HepG2 (cell line): ENCODE measurements around the gene ACOT13. TPM values are rescaled to one million over a fixed set of nuclear protein-coding genes. Genes with fewer than 3 reads are reported as not detected.

Experiments used
- ATAC-seq: fragments of 200-7000 bp; cut with Tn5 transposase; 3 replicates; pipeline ENCODE4 v1.9.1; 2020; ENCODE audit warnings: mild to moderate bottlenecking, moderate library complexity
- BruUV-seq: library from RNA; stranded (reverse); fragments of 400-500 nt; replicated peaks from 2 replicates; lab custom pipeline; 2021; lab: Mats Ljungman, UMichigan
- CTCF ChIA-PET: fragments of 300-600 bp; formaldehyde crosslinking; extraction: SDS; loops from one replicate; lab custom pipeline; 2021; ENCODE audit warnings: low total read pairs, inconsistent platforms, low intra/inter-chr PET ratio; lab: Yijun Ruan, JAX
- POLR2A ChIA-PET: fragments of 350-600 bp; sonication (Branson Sonifier 250); formaldehyde crosslinking; loops from one replicate; lab custom pipeline; 2020; ENCODE audit warnings: antibody characterized with exemption, inconsistent platforms; lab: Yijun Ruan, JAX
- DNase-seq: peaks from one replicate; pipeline ENCODE4 v3.0.0-alpha.2; 2015; ENCODE audit warnings: low spot score
- FAIRE-seq: peaks from 3 replicates; lab custom pipeline; 2011; peaks lifted over from hg19 to GRCh38; lab: Jason Lieb, UNC
- H2AFZ ChIP-seq: one replicate; pipeline ENCODE4 v1.6.1; 2011; ENCODE audit warnings: low read length, inconsistent platforms
- H3K27ac ChIP-seq: fragments of 300-600 bp; 3 replicates; pipeline ENCODE4 v1.8.0; 2011; ENCODE audit warnings: mixed run types, mild to moderate bottlenecking, mixed read lengths, low read length, inconsistent platforms; ENCODE audit not compliant: insufficient read depth; ENCODE audit errors: extremely low read length
- H3K27me3 ChIP-seq, 2 experiments: fragments of 200-600 bp in 1 of 2; 2 replicates in 1 of 2; 3 replicates in 1 of 2; pipeline versions ENCODE4 v1.6.0 to v1.8.0; 2011; ENCODE audit warnings: low read length in 2 of 2, mild to moderate bottlenecking in 2 of 2, moderate library complexity in 2 of 2, inconsistent platforms in 1 of 2; ENCODE audit not compliant: insufficient read depth in 2 of 2, control insufficient read depth in 1 of 2
- H3K36me3 ChIP-seq, 2 experiments: fragments of 200-600 bp in 1 of 2; replicated peaks in 1 of 2; 2 replicates in 1 of 2; 3 replicates in 1 of 2; pipeline versions ENCODE4 v1.5.1 to v1.8.0; 2011; ENCODE audit warnings: low read length in 2 of 2, inconsistent platforms in 1 of 2; ENCODE audit not compliant: insufficient read depth in 2 of 2, control insufficient read depth in 1 of 2
- H3K4me1 ChIP-seq: 2 replicates; pipeline ENCODE4 v1.5.1; 2012; ENCODE audit warnings: low read length, inconsistent platforms; ENCODE audit not compliant: insufficient read depth
- H3K4me2 ChIP-seq: 2 replicates; pipeline ENCODE4 v1.6.0; 2011; ENCODE audit warnings: low read depth, low read length, inconsistent platforms
- H3K4me3 ChIP-seq, 3 experiments: fragments of 200-600 bp in 1 of 3; sonication (generic), shearing (Covaris generic) in 1 of 3; replicated peaks in 1 of 3; 2 replicates each; pipeline ENCODE4 v1.5.1; 2011 to 2016; ENCODE audit warnings: low read length in 3 of 3, inconsistent platforms in 2 of 3, low read depth in 2 of 3, mild to moderate bottlenecking in 2 of 3, control low read depth in 1 of 3, mixed read lengths in 1 of 3; ENCODE audit not compliant: insufficient read depth in 1 of 3
- H3K79me2 ChIP-seq: one replicate; pipeline ENCODE4 v1.6.1; 2011; ENCODE audit warnings: low read length, inconsistent platforms; ENCODE audit not compliant: insufficient read depth
- H3K9ac ChIP-seq: 2 replicates; pipeline ENCODE4 v1.6.0; 2011; ENCODE audit warnings: mild to moderate bottlenecking, low read depth, low read length, inconsistent platforms; ENCODE audit not compliant: insufficient read depth
- H3K9me3 ChIP-seq: 2 replicates; pipeline ENCODE4 v1.5.1; 2012; ENCODE audit warnings: mild to moderate bottlenecking, low read length
- H4K20me1 ChIP-seq: 2 replicates; pipeline ENCODE4 v1.6.0; 2011; ENCODE audit warnings: inconsistent platforms, mild to moderate bottlenecking, low read length, moderate library complexity; ENCODE audit not compliant: insufficient read depth
- ATM ChIP-seq: fragments of 450-650 bp; IDR thresholded peaks from 2 replicates; pipeline ENCODE4 v1.7.1; 2017; ENCODE audit warnings: mild to moderate bottlenecking, borderline replicate concordance
- CREB1 ChIP-seq, 2 experiments: fragments of 450-650 bp in 1 of 2; IDR thresholded peaks; 2 replicates each; pipeline ENCODE4 v1.6.1; 2016 to 2017; ENCODE audit warnings: control low read depth in 1 of 2, mild to moderate bottlenecking in 1 of 2, missing compliant biosample characterization in 1 of 2, missing genetic modification characterization in 1 of 2
- HNF4G ChIP-seq, 2 experiments: sonication (generic) in 1 of 2; formaldehyde crosslinking in 1 of 2; IDR thresholded peaks; 2 replicates each; pipeline versions ENCODE4 v1.4.0 to v1.6.1; 2011 to 2020; ENCODE audit warnings: borderline replicate concordance in 2 of 2, low read depth in 2 of 2, mild to moderate bottlenecking in 2 of 2, low read length in 1 of 2, missing genetic modification reagents in 1 of 2, moderate library complexity in 1 of 2
- IRX3 ChIP-seq: sonication (generic); formaldehyde crosslinking; IDR thresholded peaks from 2 replicates; pipeline ENCODE4 v1.8.1; 2023; ENCODE audit warnings: mild to moderate bottlenecking, low read depth, missing genetic modification reagents, borderline replicate concordance
- KMT2B ChIP-seq: IDR thresholded peaks from 2 replicates; pipeline ENCODE4 v1.6.1; 2016; ENCODE audit warnings: missing genetic modification reagents, missing compliant biosample characterization
- RBFOX2 ChIP-seq: fragments of 200-400 bp; formaldehyde crosslinking; IDR thresholded peaks from 2 replicates; pipeline ENCODE4 v1.6.1; 2017; ENCODE audit warnings: low read depth, mild to moderate bottlenecking, low read length
- SRSF1 ChIP-seq: fragments of 200-400 bp; formaldehyde crosslinking; optimal IDR thresholded peaks from 2 replicates; pipeline ENCODE3; 2017; ENCODE audit warnings: mild to moderate bottlenecking, low read depth, low read length, moderate library complexity
- ZNF383 ChIP-seq: sonication (generic); formaldehyde crosslinking; IDR thresholded peaks from 2 replicates; pipeline ENCODE4 v1.4.0; 2020; ENCODE audit warnings: missing genetic modification reagents, mild to moderate bottlenecking, borderline replicate concordance
- ZNF430 ChIP-seq: sonication (generic); formaldehyde crosslinking; IDR thresholded peaks from 2 replicates; pipeline ENCODE4 v1.9.0; 2021; ENCODE audit warnings: mild to moderate bottlenecking, missing genetic modification reagents
- ZSCAN29 ChIP-seq: sonication (generic); formaldehyde crosslinking; conservative IDR thresholded peaks from 2 replicates; pipeline ENCODE4 v1.4.0; 2020; ENCODE audit warnings: mild to moderate bottlenecking, missing genetic modification reagents
- WGBS: methylation state at CpG from one replicate; pipeline ENCODE4 v1.1.6; 2017; ENCODE audit warnings: low lambda C conversion rate; 5-methylcytosine and 5-hydroxymethylcytosine counted together
- in situ Hi-C: cut with HindIII; loops from 2 replicates; pipeline ENCODE4 v1.10.0; 2017; ENCODE audit warnings: low pct_unique_long_range_greater_than_20kb; ENCODE audit not compliant: extremely low pct_ligation_motif_present
- intact Hi-C: fragments of 100-400 bp; cut with micrococcal nuclease; formaldehyde crosslinking; loops from one replicate; pipeline ENCODE4 v1.10.0; 2022; ENCODE audit not compliant: unreplicated experiment
- polyA plus RNA-seq, 8 experiments: library from polyadenylated mRNA; depleted of rRNA in 3 of 8; stranded (reverse) in 7 of 8; unstranded in 1 of 8; fragments of >200 nt; fragmentation: Illumina TruSeq in 4 of 8; extraction: Trizol in 4 of 8; gene quantifications; 2 replicates each; pipeline versions ENCODE4 v1.2.1 to v1.2.3, GENCODE V29; 2011 to 2016; ENCODE audit warnings: low read depth in 4 of 8, missing spikeins in 1 of 8, mixed read lengths in 1 of 8; ENCODE audit not compliant: insufficient read depth in 1 of 8
- total RNA-seq, 5 experiments: library from RNA; depleted of rRNA; stranded (reverse); fragments of >200 nt; fragmentation: Illumina TruSeq; extraction: Trizol; gene quantifications; 2 replicates each; pipeline ENCODE4 v1.2.3, GENCODE V29; 2016; ENCODE audit warnings: low read depth in 1 of 5
- TF ChIP-seq, protein P1 (sequence below): sonication (generic); formaldehyde crosslinking; IDR thresholded peaks from 2 replicates; pipeline ENCODE4 v1.5.1; 2020; ENCODE audit warnings: missing genetic modification reagents, mild to moderate bottlenecking, borderline replicate concordance
- TF ChIP-seq, protein P2 (sequence below): sonication (generic); formaldehyde crosslinking; IDR thresholded peaks from 2 replicates; pipeline ENCODE4 v1.9.0; 2021; ENCODE audit warnings: missing genetic modification reagents, borderline replicate concordance

The ACOT13 gene
- total and polyA plus RNA-seq, 2 of the 13 experiments (the other 11 are each of a cell fraction or from before 2014, with no cell fraction given), result 31.5 to 45.1 TPM

DNA sequence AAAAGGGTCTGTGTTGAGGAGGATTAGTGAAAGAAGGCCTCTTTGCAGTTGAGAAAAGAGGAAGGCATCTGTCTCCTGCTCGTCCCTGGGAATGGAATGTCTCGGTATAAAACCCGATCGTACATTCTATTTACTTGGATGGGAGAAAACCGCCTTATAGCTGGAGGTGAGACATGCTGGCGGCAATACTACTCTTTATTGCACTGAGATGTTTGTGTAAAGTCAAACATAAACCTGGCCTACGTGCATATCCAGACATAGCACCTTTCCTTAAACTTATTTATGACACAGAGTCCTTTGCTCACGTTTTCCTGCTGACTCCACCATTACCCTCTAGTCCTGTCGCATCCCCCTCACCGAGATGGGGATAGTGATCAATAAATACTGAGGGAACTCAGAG, 4.6 kb upstream of the ACOT13 start:
- FAIRE-seq (no peak), DNase-seq (no peak)
- H3K9ac ChIP-seq, result no peak overlapping the region
- POLR2A ChIA-PET, result no interaction called here
- no peaks in the 10 kb centered on the region for H3K9me3 ChIP-seq
- TF ChIP-seq RBFOX2 (peak; percentile 32; the same call in 1 of the 2 replicates), CREB1 (IDR thresholded peaks at IDR 0.05) (no peak), CREB1 (CRISPR knock-in tag; IDR thresholded peaks at IDR 0.05) (no peak), ZSCAN29 (0 out of 2 replicates have a peak, but pooled peaks have one; percentile 1)
- TF ChIP-seq, all 625 proteins: peak for 2
- ATAC-seq, result no peak
- no TSS peak for BruUV-seq
- Histone ChIP-seq H3K27me3 (no peaks in the 10 kb centered on the region; a peak in 1 of 5 replicates), H3K4me1 (peaks cover 68% of the 10 kb centered on the region), H3K4me2 (peak overlapping the region; percentile 26; the same call in 1 of the 2 replicates), H4K20me1 (0 out of 2 replicates have a peak, but pooled peaks cover 4% of the 10 kb centered on the region), H2AFZ (no peak overlapping the region), H3K36me3 (peaks cover 2 to 10% of the 10 kb centered on the region in 2 experiments; a peak in 3 of 5 replicates), H3K27ac (no peak overlapping the region), H3K4me3 (no peak overlapping the region), H3K79me2 (peaks cover 35% of the 10 kb centered on the region)
- CTCF ChIA-PET, result no interaction called here
- 85% methylated on average over 10 of the region's 10 CpGs for WGBS
- intact Hi-C loops, result no loop called here
- in situ Hi-C loops, result no loop called here

GRCh38 chr6:24663189-24663588, 3.7 kb upstream of the ACOT13 start:
- H3K36me3 ChIP-seq, result peaks cover 2 to 10% of the 10 kb centered on the region in 2 experiments; a peak in 3 of 5 replicates
- no peaks in the 10 kb centered on the region; a peak in 1 of 5 replicates for H3K27me3 ChIP-seq
- H3K27ac ChIP-seq, result no peak overlapping the region
- ChIA-PET POLR2A (no interaction called here), CTCF (no interaction called here)
- ATAC-seq (no peak), DNase-seq (no peak), FAIRE-seq (no peak)
- no peak overlapping the region; a peak in 1 of 6 replicates for H3K4me3 ChIP-seq
- H2AFZ ChIP-seq, result no peak overlapping the region
- peak overlapping the region; percentile 78; the same call in 1 of the 2 replicates for H3K4me2 ChIP-seq
- in situ Hi-C loops (no loop called here), intact Hi-C loops (no loop called here)
- H3K9ac ChIP-seq, result no peak overlapping the region
- no TSS peak for BruUV-seq
- peaks cover 76% of the 10 kb centered on the region for H3K4me1 ChIP-seq
- WGBS, result 100% methylated on average over 1 of the region's 1 CpG
- H3K79me2 ChIP-seq, result peaks cover 40% of the 10 kb centered on the region
- H3K9me3 ChIP-seq, result no peaks in the 10 kb centered on the region
- H4K20me1 ChIP-seq, result 0 out of 2 replicates have a peak, but pooled peaks cover 4% of the 10 kb centered on the region
- TF ChIP-seq ATM (no peak), RBFOX2 (no peak), HNF4G (IDR thresholded peaks at IDR 0.05; ENCODE audit: borderline replicate concordance, low read depth, low read length) (peak; percentile 56; the same call in 1 of the 2 replicates), HNF4G (CRISPR knock-in tag; IDR thresholded peaks at IDR 0.05; ENCODE audit: borderline replicate concordance, low read depth) (no peak), ZNF430 (CRISPR knock-in tag) (no peak), KMT2B (CRISPR knock-in tag) (no peak), ZNF383 (no peak), IRX3 (no peak), SRSF1 (no peak)
- TF ChIP-seq, protein P1, sequence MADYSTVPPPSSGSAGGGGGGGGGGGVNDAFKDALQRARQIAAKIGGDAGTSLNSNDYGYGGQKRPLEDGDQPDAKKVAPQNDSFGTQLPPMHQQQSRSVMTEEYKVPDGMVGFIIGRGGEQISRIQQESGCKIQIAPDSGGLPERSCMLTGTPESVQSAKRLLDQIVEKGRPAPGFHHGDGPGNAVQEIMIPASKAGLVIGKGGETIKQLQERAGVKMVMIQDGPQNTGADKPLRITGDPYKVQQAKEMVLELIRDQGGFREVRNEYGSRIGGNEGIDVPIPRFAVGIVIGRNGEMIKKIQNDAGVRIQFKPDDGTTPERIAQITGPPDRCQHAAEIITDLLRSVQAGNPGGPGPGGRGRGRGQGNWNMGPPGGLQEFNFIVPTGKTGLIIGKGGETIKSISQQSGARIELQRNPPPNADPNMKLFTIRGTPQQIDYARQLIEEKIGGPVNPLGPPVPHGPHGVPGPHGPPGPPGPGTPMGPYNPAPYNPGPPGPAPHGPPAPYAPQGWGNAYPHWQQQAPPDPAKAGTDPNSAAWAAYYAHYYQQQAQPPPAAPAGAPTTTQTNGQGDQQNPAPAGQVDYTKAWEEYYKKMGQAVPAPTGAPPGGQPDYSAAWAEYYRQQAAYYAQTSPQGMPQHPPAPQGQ, result 0 out of 2 replicates have a peak, but pooled peaks have one; percentile 28
- TF ChIP-seq, protein P2, sequence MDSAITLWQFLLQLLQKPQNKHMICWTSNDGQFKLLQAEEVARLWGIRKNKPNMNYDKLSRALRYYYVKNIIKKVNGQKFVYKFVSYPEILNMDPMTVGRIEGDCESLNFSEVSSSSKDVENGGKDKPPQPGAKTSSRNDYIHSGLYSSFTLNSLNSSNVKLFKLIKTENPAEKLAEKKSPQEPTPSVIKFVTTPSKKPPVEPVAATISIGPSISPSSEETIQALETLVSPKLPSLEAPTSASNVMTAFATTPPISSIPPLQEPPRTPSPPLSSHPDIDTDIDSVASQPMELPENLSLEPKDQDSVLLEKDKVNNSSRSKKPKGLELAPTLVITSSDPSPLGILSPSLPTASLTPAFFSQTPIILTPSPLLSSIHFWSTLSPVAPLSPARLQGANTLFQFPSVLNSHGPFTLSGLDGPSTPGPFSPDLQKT, result no peak
